ENCODE results near the gene TTC23. TPM values are rescaled to one million over a fixed set of nuclear protein-coding genes. Genes with fewer than 3 reads are reported as not detected.

The TTC23 gene
- total and polyA plus RNA-seq, 7 donors: 2.1 to 11.2 (median 7.8) TPM

- Histone ChIP-seq H3K27me3 (ENCODE audit: insufficient read depth in 3 of 3, low read length in 2 of 3) (no peaks in the 10 kb centered on the region), H3K9me3 (no peaks in the 10 kb centered on the region), H3K4me3 (no peak overlapping the region), H3K36me3 (ENCODE audit: insufficient read depth in 1 of 2, low read depth in 1 of 2) (no peaks in the 10 kb centered on the region), H3K27ac (peak overlapping the region; percentile 34), H3K4me1 (peaks cover 16% of the 10 kb centered on the region)
- intact Hi-C loops (cut with DNase I): no loop called here
- 78 to 90% (median 78%) methylated on average over 4 of the region's 4 CpGs for WGBS, 3 donors
- ATAC-seq: peak in 2 of 4 donors; percentile 3 to 12
- TF ChIP-seq CTCF (IDR thresholded peaks at IDR 0.05): no peak
- DNase-seq: no peak
Observed at GRCh38 chr15:99149366-99149765, 100.0 kb downstream of the TTC23 start.

GRCh38 chr15:99148851-99149276, 100.5 kb downstream of the TTC23 start:
- H3K36me3 ChIP-seq (ENCODE audit: insufficient read depth in 1 of 2, low read depth in 1 of 2): no peaks in the 10 kb centered on the region
- ATAC-seq: peak; percentile 21 to 66 (median 56)
- no peak for TF ChIP-seq CTCF (IDR thresholded peaks at IDR 0.05)

GRCh38 chr15:99146661-99147060, 102.7 kb downstream of the TTC23 start:
- intact Hi-C loops (cut with DNase I): no loop called here
- Histone ChIP-seq H3K27ac (peak overlapping the region; percentile 0), H3K4me1 (peaks cover 42% of the 10 kb centered on the region), H3K27me3 (ENCODE audit: insufficient read depth in 3 of 3, low read length in 2 of 3) (no peaks in the 10 kb centered on the region), H3K4me3 (no peak overlapping the region), H3K36me3 (ENCODE audit: insufficient read depth in 1 of 2, low read depth in 1 of 2) (no peaks in the 10 kb centered on the region), H3K9me3 (no peaks in the 10 kb centered on the region)
- ATAC-seq (no peak), DNase-seq (no peak)
- 91 to 100% (median 95%) methylated on average over 5 of the region's 5 CpGs for WGBS, 3 donors
- no peak for TF ChIP-seq CTCF (IDR thresholded peaks at IDR 0.05)

More at GRCh38 chr15:99148851-99149276, 100.5 kb downstream of the TTC23 start:
- H3K9me3 ChIP-seq: no peaks in the 10 kb centered on the region
- no peak for DNase-seq
- H3K4me1 ChIP-seq: peaks cover 21% of the 10 kb centered on the region
- H3K27ac ChIP-seq: peak overlapping the region; percentile 34
- WGBS, 3 donors: 18 to 26% (median 24%) methylated on average over 7 of the region's 7 CpGs
- H3K4me3 ChIP-seq: no peak overlapping the region
- intact Hi-C loops (cut with DNase I): no loop called here
- no peaks in the 10 kb centered on the region for H3K27me3 ChIP-seq (ENCODE audit: insufficient read depth in 3 of 3, low read length in 2 of 3)

GRCh38 chr15:99145778-99146177, 103.6 kb downstream of the TTC23 start:
- Histone ChIP-seq H3K4me3 (no peak overlapping the region), H3K36me3 (ENCODE audit: insufficient read depth in 1 of 2, low read depth in 1 of 2) (no peaks in the 10 kb centered on the region), H3K4me1 (peaks cover 44% of the 10 kb centered on the region), H3K27me3 (ENCODE audit: insufficient read depth in 3 of 3, low read length in 2 of 3) (no peaks in the 10 kb centered on the region), H3K9me3 (no peaks in the 10 kb centered on the region), H3K27ac (no peak overlapping the region)
- DNase-seq: no peak
- 64 to 87% (median 65%) methylated on average over 6 of the region's 6 CpGs for WGBS, 3 donors
- no peak for ATAC-seq
- intact Hi-C loops (cut with DNase I): no loop called here
- no peak for TF ChIP-seq CTCF (IDR thresholded peaks at IDR 0.05)

GRCh38 chr15:99145005-99145404, 104.4 kb downstream of the TTC23 start:
- intact Hi-C loops (cut with DNase I): no loop called here
- Histone ChIP-seq H3K27ac (peak overlapping the region; percentile 76), H3K9me3 (no peaks in the 10 kb centered on the region)

More at GRCh38 chr15:99145005-99145404, 104.4 kb downstream of the TTC23 start:
- H3K4me1 ChIP-seq: peaks cover 44% of the 10 kb centered on the region
- TF ChIP-seq CTCF (IDR thresholded peaks at IDR 0.05): no peak
- H3K27me3 ChIP-seq (ENCODE audit: insufficient read depth in 3 of 3, low read length in 2 of 3): no peaks in the 10 kb centered on the region
- DNase-seq (no peak), ATAC-seq (no peak)
- H3K4me3 ChIP-seq: no peak overlapping the region
- 56 to 79% (median 56%) methylated on average over 10 of the region's 10 CpGs for WGBS, 3 donors
- H3K36me3 ChIP-seq (ENCODE audit: insufficient read depth in 1 of 2, low read depth in 1 of 2): no peaks in the 10 kb centered on the region
